ENCODE data around the gene OPN1MW2.
"Not testable (repeated sequence)": the region's sequence is repeated elsewhere in the genome, so short reads cannot be mapped to it uniquely, and the experiment has no call there.

Gene OPN1MW2

GRCh38 chrX:154238939-154239559 lies 19.5 kb downstream of the OPN1MW2 start:
- not testable (repeated sequence) for H3K79me2 ChIP-seq (ENCODE audit: insufficient read depth, low read length); H3K9me3 ChIP-seq (ENCODE audit: insufficient read depth, low read depth, low read length); H3K27me3 ChIP-seq (ENCODE audit: insufficient read depth, low read length, poor library complexity, severe bottlenecking); H2AFZ ChIP-seq (ENCODE audit: low read length); H3K4me2 ChIP-seq (ENCODE audit: low read depth, low read length, poor library complexity, severe bottlenecking); H4K20me1 ChIP-seq (ENCODE audit: insufficient read depth, low read length, poor library complexity, severe bottlenecking); H3K36me3 ChIP-seq (ENCODE audit: insufficient read depth, low read length); H3K9me2 ChIP-seq (replicated peaks; ENCODE audit: low read depth, low read length); H3F3A ChIP-seq (ENCODE audit: low read depth); H3K4me1 ChIP-seq (ENCODE audit: insufficient read depth, low read length, poor library complexity, severe bottlenecking); H3K9ac ChIP-seq (ENCODE audit: low read depth, low read length, poor library complexity, severe bottlenecking); H3K4me3 ChIP-seq (ENCODE audit: low read length, poor library complexity, severe bottlenecking)

- not testable (repeated sequence) for H3K9ac ChIP-seq (ENCODE audit: low read depth, low read length, poor library complexity, severe bottlenecking); H4K20me1 ChIP-seq (ENCODE audit: insufficient read depth, low read length, poor library complexity, severe bottlenecking); H3K4me3 ChIP-seq (ENCODE audit: low read length, poor library complexity, severe bottlenecking); H3K27me3 ChIP-seq (ENCODE audit: insufficient read depth, low read length, poor library complexity, severe bottlenecking); H3F3A ChIP-seq (ENCODE audit: low read depth); H3K9me2 ChIP-seq (replicated peaks; ENCODE audit: low read depth, low read length); H3K4me1 ChIP-seq (ENCODE audit: insufficient read depth, low read length, poor library complexity, severe bottlenecking); H2AFZ ChIP-seq (ENCODE audit: low read length); H3K9me3 ChIP-seq (ENCODE audit: insufficient read depth, low read depth, low read length); H3K79me2 ChIP-seq (ENCODE audit: insufficient read depth, low read length); H3K36me3 ChIP-seq (ENCODE audit: insufficient read depth, low read length); H3K4me2 ChIP-seq (ENCODE audit: low read depth, low read length, poor library complexity, severe bottlenecking)
Observed at GRCh38 chrX:154239982-154240503, 20.5 kb downstream of the OPN1MW2 start.

GRCh38 chrX:154247377-154248045 lies 28.0 kb downstream of the OPN1MW2 start:
- H4K20me1 ChIP-seq (ENCODE audit: insufficient read depth, low read length, poor library complexity, severe bottlenecking); H3K4me2 ChIP-seq (ENCODE audit: low read depth, low read length, poor library complexity, severe bottlenecking); H3K9me2 ChIP-seq (replicated peaks; ENCODE audit: low read depth, low read length); H3K9ac ChIP-seq (ENCODE audit: low read depth, low read length, poor library complexity, severe bottlenecking); H2AFZ ChIP-seq (ENCODE audit: low read length); H3K4me1 ChIP-seq (ENCODE audit: insufficient read depth, low read length, poor library complexity, severe bottlenecking); H3K79me2 ChIP-seq (ENCODE audit: insufficient read depth, low read length); H3K4me3 ChIP-seq (ENCODE audit: low read length, poor library complexity, severe bottlenecking); H3K36me3 ChIP-seq (ENCODE audit: insufficient read depth, low read length); H3K9me3 ChIP-seq (ENCODE audit: insufficient read depth, low read depth, low read length); H3K27me3 ChIP-seq (ENCODE audit: insufficient read depth, low read length, poor library complexity, severe bottlenecking); H3F3A ChIP-seq (ENCODE audit: low read depth): not testable (repeated sequence)

GRCh38 chrX:154248076-154248475 lies 28.5 kb downstream of the OPN1MW2 start:
- not testable (repeated sequence) for H2AFZ ChIP-seq (ENCODE audit: low read length); H3K27me3 ChIP-seq (ENCODE audit: insufficient read depth, low read length, poor library complexity, severe bottlenecking); H4K20me1 ChIP-seq (ENCODE audit: insufficient read depth, low read length, poor library complexity, severe bottlenecking); H3K9ac ChIP-seq (ENCODE audit: low read depth, low read length, poor library complexity, severe bottlenecking); H3K79me2 ChIP-seq (ENCODE audit: insufficient read depth, low read length); H3K4me2 ChIP-seq (ENCODE audit: low read depth, low read length, poor library complexity, severe bottlenecking); H3K4me1 ChIP-seq (ENCODE audit: insufficient read depth, low read length, poor library complexity, severe bottlenecking); H3K9me2 ChIP-seq (replicated peaks; ENCODE audit: low read depth, low read length); H3K4me3 ChIP-seq (ENCODE audit: low read length, poor library complexity, severe bottlenecking); H3K9me3 ChIP-seq (ENCODE audit: insufficient read depth, low read depth, low read length); H3F3A ChIP-seq (ENCODE audit: low read depth); H3K36me3 ChIP-seq (ENCODE audit: insufficient read depth, low read length)

GRCh38 chrX:154257282-154257681 lies 37.7 kb downstream of the OPN1MW2 start, which contains the start of gene OPN1MW3:
Gene OPN1MW3 (plus strand): TSS chrX:154257582. CDS start chrX:154257620, 38 bp downstream.
- not testable (repeated sequence) for H3K4me3 ChIP-seq (ENCODE audit: low read length, poor library complexity, severe bottlenecking); H4K20me1 ChIP-seq (ENCODE audit: insufficient read depth, low read length, poor library complexity, severe bottlenecking); H3K79me2 ChIP-seq (ENCODE audit: insufficient read depth, low read length); H3K4me2 ChIP-seq (ENCODE audit: low read depth, low read length, poor library complexity, severe bottlenecking); H3K9ac ChIP-seq (ENCODE audit: low read depth, low read length, poor library complexity, severe bottlenecking); H3K9me3 ChIP-seq (ENCODE audit: insufficient read depth, low read depth, low read length); H3K4me1 ChIP-seq (ENCODE audit: insufficient read depth, low read length, poor library complexity, severe bottlenecking); H2AFZ ChIP-seq (ENCODE audit: low read length); H3K27me3 ChIP-seq (ENCODE audit: insufficient read depth, low read length, poor library complexity, severe bottlenecking); H3F3A ChIP-seq (ENCODE audit: low read depth); H3K9me2 ChIP-seq (replicated peaks; ENCODE audit: low read depth, low read length); H3K36me3 ChIP-seq (ENCODE audit: insufficient read depth, low read length)

GRCh38 chrX:154258711-154259110 lies 39.2 kb downstream of the OPN1MW2 start:
- not testable (repeated sequence) for H3K4me1 ChIP-seq (ENCODE audit: insufficient read depth, low read length, poor library complexity, severe bottlenecking); H3K27me3 ChIP-seq (ENCODE audit: insufficient read depth, low read length, poor library complexity, severe bottlenecking); H3K4me2 ChIP-seq (ENCODE audit: low read depth, low read length, poor library complexity, severe bottlenecking); H4K20me1 ChIP-seq (ENCODE audit: insufficient read depth, low read length, poor library complexity, severe bottlenecking); H3F3A ChIP-seq (ENCODE audit: low read depth); H3K4me3 ChIP-seq (ENCODE audit: low read length, poor library complexity, severe bottlenecking); H3K79me2 ChIP-seq (ENCODE audit: insufficient read depth, low read length); H3K9me2 ChIP-seq (replicated peaks; ENCODE audit: low read depth, low read length); H2AFZ ChIP-seq (ENCODE audit: low read length); H3K9me3 ChIP-seq (ENCODE audit: insufficient read depth, low read depth, low read length); H3K36me3 ChIP-seq (ENCODE audit: insufficient read depth, low read length); H3K9ac ChIP-seq (ENCODE audit: low read depth, low read length, poor library complexity, severe bottlenecking)

- not testable (repeated sequence) for H3F3A ChIP-seq (ENCODE audit: low read depth); H3K4me1 ChIP-seq (ENCODE audit: insufficient read depth, low read length, poor library complexity, severe bottlenecking); H3K4me2 ChIP-seq (ENCODE audit: low read depth, low read length, poor library complexity, severe bottlenecking); H3K4me3 ChIP-seq (ENCODE audit: low read length, poor library complexity, severe bottlenecking); H4K20me1 ChIP-seq (ENCODE audit: insufficient read depth, low read length, poor library complexity, severe bottlenecking); H3K79me2 ChIP-seq (ENCODE audit: insufficient read depth, low read length); H3K27me3 ChIP-seq (ENCODE audit: insufficient read depth, low read length, poor library complexity, severe bottlenecking); H3K9me3 ChIP-seq (ENCODE audit: insufficient read depth, low read depth, low read length); H2AFZ ChIP-seq (ENCODE audit: low read length); H3K9ac ChIP-seq (ENCODE audit: low read depth, low read length, poor library complexity, severe bottlenecking); H3K36me3 ChIP-seq (ENCODE audit: insufficient read depth, low read length); H3K9me2 ChIP-seq (replicated peaks; ENCODE audit: low read depth, low read length)
Observed at GRCh38 chrX:154263072-154263471, 43.5 kb downstream of the OPN1MW2 start.

Data from Loucy (cell line).